Midbrain (tissue), 1 donor: ENCODE measurements around the gene CAPG.
"Not testable (repeated sequence)": the region's sequence is repeated elsewhere in the genome, so short reads cannot be mapped to it uniquely, and the experiment has no call there.

ENCODE experiments used
- DNase-seq: peaks from one replicate; lab custom pipeline; 2025; lab: John Stamatoyannopoulos, UW

Gene CAPG

DNA sequence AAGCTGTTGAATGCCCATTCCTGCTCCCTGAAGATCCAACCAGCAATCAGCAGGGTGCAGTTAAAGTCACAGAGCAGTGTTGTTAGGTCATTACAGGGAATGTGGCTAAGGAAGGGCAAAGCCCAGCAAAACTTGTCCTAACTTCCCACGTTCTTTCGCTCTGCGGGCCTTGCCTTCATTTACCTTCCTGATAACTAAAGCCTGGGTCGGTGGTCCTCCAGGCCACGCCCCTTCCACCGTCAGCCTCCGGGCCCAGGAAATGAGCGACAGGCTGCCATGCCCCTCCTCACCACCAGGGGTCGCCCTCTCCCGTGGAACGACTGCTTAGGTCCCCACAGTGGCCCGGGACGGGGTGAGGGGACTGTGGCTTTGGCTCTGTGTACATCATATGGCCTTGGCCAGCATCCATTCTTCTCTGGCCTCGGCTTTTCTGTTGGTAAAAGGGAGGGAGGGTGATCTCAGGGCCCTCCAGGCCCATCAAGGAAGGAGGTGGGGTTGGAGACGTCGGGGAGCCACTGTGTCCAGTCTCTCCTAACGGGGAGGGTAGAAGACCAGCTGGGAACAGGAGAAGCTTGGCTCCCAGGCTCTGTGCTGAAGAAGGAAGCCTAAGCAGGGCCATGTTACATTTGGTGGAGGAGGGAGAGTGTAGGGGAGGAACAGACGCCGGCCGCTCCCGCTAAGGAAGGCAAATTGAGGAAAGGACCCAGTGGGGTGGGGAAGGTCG lies 10.5 kb upstream of the CAPG start:
- DNase-seq, result peak; percentile 89

DNA sequence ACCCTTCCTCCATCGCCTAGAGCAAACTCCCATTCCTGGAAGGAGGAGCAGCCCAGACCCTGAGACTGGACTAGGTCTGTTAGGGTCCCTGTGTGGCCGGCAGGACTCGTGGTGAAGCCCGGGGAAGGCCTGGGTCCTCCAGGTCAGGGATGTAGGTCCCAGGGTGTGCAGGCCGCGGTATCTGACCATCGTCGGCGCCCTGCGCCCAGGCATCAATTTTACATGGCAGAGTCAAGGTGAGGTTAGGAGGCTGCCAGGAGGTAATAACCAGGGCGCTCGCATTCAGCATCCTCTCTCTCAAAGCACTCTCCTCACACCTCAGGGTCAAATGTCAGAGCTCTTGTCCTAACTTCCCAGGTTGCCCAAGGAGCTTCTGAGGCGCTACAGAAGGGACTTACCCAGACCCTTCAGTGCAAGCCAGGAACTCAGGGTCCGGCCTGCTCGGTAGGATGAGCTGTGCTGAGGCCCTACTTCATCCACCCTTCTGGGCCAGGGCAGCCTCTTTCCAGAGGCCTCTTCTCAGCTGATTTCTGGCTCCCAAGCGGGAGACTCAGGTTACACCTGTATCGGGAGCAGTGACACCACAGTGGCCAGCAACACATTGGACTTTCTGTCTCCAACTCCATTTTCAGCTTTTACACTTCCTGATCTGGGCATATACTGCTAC lies 9.0 kb upstream of the CAPG start:
- DNase-seq, result no peak

DNA sequence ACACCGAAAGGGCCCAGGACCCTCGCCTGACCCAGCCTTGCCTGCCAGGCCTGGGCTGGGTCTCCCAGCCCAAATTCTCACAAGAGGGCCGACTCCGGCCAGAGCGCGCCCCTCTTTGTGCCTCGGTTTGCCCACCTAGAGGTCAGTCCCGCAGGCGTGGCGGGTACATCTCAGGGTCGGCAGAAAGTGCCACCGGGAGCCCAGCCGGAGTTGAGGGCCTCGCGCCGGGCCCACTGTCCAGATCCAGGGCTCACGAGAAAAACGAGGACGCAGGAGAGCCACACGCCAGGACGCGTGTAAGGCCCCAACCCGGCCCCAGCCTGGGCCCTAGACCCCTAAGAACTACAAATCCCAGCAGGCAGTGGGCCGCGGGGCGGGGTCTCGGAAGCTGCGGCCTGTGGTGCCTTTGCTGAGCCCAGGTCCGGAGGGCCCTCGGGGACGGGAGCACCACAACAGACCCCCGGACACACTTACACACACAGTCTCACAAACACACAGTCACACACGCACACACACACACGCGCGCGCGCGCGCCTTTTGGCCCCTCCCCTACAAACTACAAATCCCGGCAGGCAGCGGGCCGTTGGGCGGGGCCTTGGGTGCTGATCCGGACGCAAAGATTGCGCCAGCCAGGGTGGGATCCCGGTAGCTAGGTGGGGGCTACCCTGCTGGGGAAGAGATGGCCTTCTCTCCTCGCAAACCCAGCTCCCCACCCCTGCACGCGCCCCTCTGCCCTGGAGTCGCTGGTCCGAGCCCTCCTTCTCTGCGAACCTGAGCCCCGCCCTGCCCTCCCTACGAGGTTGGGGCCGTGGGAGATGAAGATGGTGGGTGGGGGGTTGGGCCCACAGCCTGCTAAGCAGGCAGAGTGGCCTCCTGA lies 8.2 kb upstream of the CAPG start, which contains the start of gene SH2D6:
Gene SH2D6, plus strand, starts transcription at position 583 of the 877 bp plus-strand sequence. CDS start 10,752 bp downstream, outside the sequence.
- peak; percentile 89 for DNase-seq

DNA sequence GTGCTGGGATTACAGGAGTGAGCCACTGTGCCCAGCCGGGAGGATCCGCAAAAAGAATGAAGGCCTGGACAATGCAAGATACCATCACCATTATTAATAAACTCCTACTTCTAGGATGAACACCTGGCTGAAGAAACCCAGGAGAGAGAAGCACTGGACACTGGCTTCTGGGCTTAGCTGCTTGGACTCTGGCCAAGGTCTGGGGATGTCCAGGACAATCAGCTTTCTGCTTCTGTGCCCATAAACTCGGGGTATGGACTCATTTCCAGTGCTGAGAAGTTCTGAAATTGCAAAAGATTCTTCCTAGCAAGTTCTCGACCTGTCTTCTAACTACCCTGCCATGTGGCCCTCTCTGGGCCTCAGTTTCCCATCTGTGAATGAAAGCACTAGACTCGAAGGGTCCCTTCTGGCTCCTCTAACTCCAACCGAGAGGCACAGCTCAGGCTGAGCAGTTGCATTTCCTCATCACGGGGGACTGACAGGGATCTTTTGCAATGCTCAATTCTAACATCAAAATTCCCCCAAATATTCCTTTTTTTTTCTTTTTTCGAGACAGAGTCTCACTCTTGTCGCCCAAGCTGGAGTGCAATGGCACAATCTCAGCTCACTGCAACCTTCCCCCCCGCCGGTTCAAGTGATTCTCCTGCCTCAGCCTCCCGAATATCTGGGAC lies 5.9 kb upstream of the CAPG start:
- no peak for DNase-seq

DNA sequence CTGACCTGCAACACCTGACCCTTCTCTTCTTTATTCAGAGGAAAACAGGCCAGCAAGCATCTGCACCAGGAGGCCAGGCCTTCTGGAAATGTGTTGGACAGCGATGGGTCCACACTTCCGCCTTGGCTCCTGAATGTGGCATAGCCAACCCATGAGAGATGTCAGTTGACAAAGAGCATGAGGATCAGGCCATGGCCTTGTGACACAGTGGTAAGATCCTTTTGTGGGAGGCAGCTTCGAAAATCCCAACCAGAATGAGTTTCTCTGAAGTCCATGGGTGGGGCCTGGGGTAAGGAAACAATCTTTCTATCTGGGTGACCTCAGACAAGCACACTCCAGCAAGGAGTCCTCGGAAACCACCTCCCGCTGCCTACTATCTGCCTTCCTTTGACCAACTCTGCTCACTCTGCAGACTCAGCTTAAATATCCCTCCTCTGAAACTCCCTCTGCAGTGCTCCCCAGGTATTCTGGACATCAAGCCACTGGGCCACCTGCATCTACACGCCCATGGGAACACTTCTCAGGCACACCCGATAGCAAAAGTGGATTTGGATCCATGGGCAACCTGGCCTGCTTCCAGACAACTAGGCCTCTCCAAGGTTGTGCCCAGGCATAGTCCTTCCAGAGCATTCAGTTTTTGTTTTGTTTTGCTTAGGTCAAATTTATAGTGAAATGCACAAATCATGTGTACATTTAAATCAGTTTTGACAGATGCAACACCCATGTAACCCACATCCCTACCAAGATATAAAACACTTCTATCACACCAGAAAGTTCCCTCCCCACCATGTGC lies 4.8 kb upstream of the CAPG start:
- DNase-seq, result no peak

DNA sequence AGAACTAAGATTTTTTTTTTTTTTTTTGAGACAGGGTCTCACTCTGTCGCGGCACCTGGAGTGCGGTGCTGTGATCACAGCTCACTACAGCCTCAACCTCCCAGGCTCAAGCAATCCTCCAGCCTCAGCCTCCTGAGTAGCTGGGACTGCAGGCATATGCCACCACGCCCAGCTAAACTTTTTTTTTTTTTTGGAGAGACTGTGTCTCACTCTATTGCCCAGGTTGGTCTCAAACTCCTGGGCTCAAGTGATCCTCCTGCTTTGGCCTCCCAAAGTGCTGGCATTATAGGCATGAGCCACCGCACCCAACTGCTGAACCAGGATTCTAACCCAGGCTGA lies 4.2 kb upstream of the CAPG start:
- not testable (repeated sequence) for DNase-seq

DNA sequence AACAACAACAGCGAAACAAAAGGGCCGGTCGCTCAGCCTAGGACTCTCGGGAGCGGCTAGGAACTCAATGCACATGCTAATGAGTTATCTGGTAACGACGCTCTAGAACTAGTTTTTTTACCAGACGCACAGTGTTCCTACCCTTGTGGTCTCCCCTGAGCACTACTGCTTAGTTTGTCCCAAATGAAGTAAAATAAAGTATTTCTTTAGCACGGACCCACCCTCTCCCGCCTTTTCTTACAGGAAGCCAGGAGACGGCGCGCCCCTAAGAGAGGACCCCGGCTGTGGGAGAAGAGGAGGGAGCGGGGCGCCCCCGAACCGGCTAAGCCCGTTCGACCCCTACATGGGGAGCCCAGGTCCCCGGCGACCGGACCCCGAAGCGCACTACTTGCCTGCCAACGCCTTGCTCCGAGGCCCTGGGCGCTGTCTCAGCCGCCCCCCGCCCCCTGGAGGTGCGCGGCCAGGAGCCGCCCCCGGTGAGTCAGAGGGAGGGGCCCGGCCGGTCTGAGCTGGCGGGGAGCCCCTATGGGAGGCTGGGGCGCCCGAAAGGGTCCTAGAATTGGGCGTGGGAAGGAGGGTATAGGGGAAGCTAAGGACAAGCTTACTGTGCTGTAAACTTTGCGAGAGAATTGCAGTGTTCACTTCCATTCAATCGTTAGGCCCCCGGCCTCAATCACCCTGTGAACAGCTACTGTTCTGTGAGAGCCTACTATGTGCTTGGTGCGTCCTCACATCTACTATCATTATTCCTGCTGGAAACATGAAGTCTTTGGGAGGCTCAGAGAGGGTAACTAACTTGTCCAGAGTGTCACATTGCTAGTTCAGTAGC lies 3.6 kb upstream of the CAPG start:
- no peak for DNase-seq

DNA sequence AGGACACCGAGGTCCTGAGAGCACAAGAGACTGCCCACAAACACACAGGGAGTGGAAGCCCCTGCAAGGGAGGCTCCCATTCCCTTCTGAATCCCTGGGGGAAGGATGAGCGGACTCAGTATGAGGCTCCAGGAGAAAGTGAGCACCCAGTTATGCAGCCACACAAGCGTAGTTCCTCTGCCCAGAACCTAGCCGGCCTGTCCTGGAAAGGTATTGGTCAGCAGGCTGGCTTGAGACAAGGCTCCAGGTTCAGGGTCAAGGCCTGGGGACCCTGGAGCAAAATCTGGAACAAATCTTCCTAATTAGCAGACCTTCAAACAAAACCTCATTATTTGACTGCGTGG lies 1.2 kb upstream of the CAPG start:
- DNase-seq, result no peak

DNA sequence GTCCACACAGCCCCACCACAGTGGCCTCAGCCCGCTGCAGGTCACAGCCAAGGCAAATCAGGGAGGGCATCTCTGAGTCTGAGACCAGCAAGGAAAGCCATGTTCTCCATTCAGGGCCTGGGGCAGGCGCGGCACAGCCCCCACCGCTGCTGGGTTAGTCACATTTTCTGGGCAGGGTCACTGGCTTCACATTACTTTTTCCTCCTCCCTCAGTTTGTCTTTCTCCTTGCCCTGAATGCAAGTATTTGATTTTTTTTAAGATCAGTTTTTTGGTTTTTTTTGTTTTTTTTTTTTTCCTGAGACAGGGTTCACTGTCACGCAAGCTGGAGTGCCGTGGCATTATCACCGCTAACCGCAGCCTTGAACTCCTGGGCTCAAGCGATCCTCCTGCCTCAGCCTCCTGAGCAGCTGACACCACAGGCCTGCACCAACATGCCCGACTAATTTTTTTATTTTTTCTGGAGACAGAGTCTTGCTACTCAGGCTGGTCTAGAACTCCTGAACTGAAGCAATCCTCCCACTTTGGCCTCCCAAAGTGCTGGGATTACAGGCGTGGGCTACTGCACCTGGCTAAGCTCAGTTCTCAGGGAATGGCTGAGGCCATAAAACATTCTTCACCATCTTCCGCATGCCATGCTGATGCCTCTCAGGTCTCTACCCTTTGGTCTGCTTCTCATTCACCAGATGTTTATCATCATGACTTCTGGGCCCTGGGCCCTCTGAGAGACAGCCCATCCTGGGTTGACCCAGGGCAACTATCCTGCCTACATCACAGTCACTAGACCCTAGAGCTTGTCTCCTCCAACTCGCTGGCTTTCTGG lies 628 bp upstream of the CAPG start:
- no peak for DNase-seq

DNA sequence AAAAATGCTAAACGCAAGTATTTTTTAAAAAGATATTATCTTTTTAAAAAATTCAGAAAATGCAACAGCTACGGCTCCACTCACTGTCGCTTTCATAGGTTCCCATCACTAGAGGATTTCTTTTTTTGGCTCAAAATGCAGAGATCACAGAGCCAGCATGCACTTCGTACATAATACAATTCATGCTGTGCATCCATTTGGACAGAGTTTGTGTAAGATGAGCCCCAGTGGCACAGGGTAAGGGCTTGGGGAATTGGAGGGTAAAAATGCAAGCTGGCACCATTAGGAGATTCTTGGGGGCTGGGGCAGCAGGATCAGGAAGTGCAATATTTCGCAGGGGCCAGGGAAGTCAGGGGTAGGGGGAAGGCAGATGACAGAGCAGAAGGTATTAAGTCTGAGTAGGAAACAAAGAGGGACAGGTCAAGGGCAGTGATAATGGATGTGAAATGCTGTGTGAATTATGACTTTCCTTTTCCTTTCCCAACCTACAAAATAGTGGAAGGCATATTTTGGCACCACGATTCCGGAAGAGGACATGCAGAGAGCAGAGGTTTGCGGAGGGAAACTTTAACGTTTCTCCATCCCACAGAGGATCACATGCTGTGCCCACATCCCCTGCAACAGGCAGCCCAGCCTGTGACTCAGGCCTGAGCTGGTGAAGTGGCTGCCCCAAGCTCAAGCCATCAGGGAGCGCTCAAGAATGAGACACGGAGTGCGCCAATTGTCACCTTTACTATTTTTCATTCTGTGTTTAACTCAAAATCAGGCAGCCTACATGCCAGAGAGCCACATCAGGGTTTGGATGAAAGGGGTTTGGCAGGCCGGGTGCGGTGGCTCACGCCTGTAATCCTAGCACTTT lies 4.7 kb downstream of the CAPG start:
- no peak for DNase-seq

DNA sequence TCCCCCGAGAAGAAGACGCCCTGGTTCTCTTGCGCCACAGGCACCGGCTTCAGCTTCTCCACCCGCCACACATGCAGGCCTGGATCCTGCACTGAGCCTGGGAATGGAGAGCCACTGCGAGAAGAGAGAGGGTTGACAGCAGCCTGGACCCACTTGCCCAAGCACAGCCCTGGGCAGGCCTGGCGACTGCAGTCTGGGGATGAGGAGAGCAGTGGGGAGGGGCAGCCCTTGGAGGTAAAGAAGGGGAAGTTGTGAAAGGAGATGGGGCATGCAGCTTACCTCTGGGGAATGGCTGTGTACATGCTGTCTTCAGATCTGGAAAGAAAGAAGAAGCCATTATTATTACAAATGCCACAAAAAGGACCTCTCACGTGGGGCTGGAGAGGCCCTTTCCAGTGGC lies 8.3 kb downstream of the CAPG start:
- DNase-seq, result no peak

DNA sequence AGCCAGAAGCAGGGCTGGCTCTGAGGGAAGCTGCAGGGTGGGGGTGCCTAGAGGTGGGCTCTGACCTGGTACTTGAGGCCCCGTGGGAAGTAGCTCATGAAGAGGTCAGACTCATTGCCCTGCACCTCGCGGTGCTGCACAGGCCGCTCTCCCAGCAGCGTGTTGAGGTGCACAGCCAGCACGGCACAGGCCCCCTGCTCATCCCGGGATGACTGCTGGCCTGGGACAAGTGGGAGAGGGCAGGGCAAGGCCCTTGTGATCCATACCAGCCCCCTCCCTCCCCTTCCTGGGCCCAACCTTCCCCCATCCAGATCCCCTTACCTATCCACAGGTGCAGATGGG lies 8.7 kb downstream of the CAPG start:
- DNase-seq, result no peak

DNA sequence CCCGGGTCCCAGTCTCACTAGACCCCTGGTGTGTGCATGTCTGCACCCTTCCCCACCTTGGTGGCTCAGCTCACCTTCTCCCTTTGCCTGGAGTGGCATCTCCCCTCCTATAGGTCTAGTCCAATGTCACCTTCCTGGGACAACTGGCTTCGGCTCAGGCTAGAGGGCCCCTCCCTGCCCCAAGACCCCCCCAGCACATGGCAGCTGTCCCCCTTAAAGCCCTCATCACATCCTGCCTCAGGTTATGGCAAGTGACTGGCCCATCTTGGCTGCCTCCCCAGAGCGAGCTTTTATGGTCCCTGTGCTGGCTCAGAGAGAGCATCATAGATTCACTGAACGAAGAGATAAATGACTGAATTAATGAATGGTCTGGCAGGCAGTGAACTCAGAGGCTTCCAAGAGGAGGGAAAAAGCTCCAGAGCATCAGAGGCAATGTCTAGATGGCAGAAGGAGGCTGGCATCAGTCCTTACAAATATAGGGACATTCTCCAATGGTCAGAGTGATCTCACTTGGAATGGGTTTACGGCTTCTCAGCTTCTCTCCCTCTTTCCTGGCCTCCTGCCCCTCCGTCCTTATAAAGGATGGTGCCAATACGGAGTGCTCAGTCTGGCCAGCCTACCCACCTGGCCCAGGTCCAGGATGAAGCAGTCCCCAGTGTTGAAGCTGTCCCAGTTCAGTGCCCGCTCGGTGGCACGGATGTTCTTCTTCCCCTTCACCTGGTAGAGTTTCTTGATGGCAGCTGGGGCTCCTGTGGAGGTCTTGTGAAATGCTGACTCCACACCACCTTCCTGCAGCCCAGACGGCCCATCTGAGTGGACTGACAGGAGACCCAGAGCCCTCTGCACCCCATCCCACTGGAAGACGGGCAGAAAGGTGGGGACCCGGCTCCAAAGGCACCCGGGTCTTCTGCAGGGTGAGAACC lies 9.4 kb downstream of the CAPG start:
- DNase-seq, result no peak

DNA sequence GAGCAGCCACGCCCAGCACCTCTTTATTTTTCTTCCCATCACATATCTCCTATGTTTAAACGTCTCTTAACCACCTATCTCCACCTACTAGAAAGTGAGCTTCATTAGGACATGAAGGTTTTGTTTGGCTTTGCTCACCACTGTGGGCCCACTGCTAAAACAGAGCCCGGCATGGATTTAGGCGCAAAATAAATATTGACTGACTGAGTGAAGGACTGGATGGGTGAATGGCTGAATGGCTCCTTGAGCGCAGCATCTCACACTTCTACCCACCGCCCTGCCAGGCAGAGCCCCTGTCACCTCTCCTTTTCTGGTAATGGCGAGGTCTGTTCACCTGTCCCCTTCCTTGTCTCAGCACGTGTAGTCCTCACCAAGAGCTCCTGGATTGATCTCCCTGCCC lies 10.1 kb downstream of the CAPG start:
- no peak for DNase-seq

DNA sequence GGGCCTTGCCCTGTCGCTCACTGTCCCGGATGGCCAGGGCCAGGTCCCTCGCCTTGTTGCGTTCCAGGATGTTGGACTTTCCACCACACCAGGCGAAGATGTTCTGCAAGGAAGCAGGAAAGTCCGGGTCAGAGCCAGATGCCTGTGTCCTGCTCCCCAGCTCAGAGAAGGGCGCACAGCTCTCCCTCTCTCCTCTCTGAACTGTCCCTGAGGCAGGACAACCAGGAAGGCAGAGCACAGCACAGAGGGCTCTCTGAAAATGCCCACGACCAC lies 11.0 kb downstream of the CAPG start:
- no peak for DNase-seq

DNA sequence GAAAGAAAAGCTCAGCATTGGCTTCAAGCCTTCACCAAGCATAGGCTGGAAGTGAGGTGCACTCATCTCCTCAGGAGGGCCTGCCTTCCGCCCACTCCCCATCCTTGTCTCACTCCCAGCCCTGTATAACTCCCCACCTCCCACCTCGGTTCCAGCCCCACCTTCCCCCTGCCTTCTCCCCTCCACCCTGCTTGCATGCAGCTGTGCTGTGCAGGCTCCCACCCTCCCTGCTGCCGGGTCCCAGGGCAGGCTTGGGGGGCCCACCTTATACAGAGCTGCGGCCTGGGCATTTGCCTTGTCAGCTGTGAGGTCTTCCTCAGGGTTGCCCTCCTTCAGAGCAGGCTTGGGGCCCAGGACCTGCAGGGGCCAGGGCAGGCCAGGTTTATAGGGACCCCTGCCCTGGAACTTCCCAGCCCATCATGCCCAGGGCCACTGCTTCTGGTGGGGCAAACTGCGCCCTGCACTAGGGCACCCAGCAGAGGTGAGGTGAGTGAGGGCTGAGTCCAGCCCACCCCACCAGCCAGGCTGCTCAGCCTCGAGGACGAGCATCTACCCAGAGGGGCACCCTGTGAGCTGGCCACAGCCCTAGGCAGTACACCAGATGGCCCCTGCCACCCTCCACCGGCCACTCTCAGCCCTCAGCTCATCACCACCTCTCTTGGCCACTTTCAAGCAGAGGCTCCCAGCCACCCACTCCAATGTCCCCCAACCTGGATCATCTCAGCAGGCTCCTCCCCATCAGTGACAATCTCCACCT lies 11.6 kb downstream of the CAPG start:
- no peak for DNase-seq

DNA sequence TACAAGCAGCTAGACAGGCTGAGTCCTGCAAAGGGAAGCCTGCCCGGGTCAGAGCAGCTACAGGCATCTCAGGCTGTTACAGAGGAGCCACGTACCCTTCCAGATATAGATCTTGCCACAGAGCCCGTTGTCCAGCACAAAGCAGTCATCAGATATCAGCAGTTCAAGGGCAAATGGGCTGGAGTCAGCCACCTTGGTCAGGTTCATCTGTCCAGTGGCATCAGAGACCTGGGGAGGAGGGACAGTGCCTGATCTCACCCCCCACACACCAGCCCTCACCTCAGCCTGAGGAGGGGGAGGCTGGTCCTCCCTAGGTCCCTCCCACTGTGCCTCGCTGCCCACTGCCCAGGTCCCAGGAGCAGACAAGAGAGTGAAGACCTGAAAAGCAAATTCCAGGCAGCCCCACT lies 12.2 kb downstream of the CAPG start:
- DNase-seq, result no peak
